Measurements from ENCODE around the gene LCE3E.

GRCh38 chr1:152582647-152583046 lies 16.1 kb upstream of the LCE3E start:
- no peak for TF ChIP-seq CTCF (conservative IDR thresholded peaks at IDR 0.05; ENCODE audit: low read length)
- TF ChIP-seq EZH2phosphoT487 (IDR thresholded peaks at IDR 0.05; ENCODE audit: borderline replicate concordance, low read depth, low read length): no peak
